WTC11 (cell line): ENCODE measurements around the gene PICALM. TPM values are rescaled to one million over a fixed set of nuclear protein-coding genes. Genes with fewer than 3 reads are reported as not detected.

ENCODE experiments used
- ATAC-seq: fragments of 200-7000 bp; cut with Tn5 transposase; 2 replicates; pipeline ENCODE4 v1.10.0; 2021; ENCODE audit warnings: mild to moderate bottlenecking, moderate library complexity
- CTCF ChIA-PET: fragments of 300-600 bp; sonication (Branson Sonifier 250); formaldehyde crosslinking; loops from one replicate; lab custom pipeline; 2021; ENCODE audit warnings: antibody characterized with exemption; lab: Charles Lee
- POLR2A ChIA-PET: fragments of 350-600 bp; sonication (Branson Sonifier 250); formaldehyde crosslinking; loops from one replicate; lab custom pipeline; 2021; ENCODE audit warnings: antibody characterized with exemption; lab: Charles Lee
- DNase-seq: peaks from one replicate; pipeline ENCODE4 v3.0.0; 2021; ENCODE audit warnings: low spot score
- H3K27ac Mint-ChIP-seq: 2 replicates; pipeline ENCODE4 v1.8.0; 2021; ENCODE audit warnings: mixed read lengths
- H3K27me3 Mint-ChIP-seq: 2 replicates; pipeline ENCODE4 v1.8.0; 2021; ENCODE audit warnings: low read depth, mild to moderate bottlenecking, moderate library complexity, mixed read lengths
- H3K36me3 Mint-ChIP-seq: 2 replicates; pipeline ENCODE4 v1.8.0; 2021; ENCODE audit warnings: mixed read lengths
- H3K4me1 Mint-ChIP-seq: 2 replicates; pipeline ENCODE4 v1.8.0; 2022; ENCODE audit warnings: mixed read lengths
- H3K4me3 Mint-ChIP-seq: 2 replicates; pipeline ENCODE4 v1.8.0; 2021; ENCODE audit warnings: mild to moderate bottlenecking, moderate library complexity, mixed read lengths
- H3K9me3 Mint-ChIP-seq: 2 replicates; pipeline ENCODE4 v1.8.0; 2021; ENCODE audit warnings: mixed read lengths
- ARID4B ChIP-seq: sonication (generic); formaldehyde crosslinking; IDR thresholded peaks from 2 replicates; pipeline ENCODE4 v1.8.0; 2023; ENCODE audit warnings: missing genetic modification reagents, mild to moderate bottlenecking, borderline replicate concordance
- CREB1 ChIP-seq: sonication (generic); formaldehyde crosslinking; IDR thresholded peaks from 2 replicates; pipeline ENCODE4 v1.8.0; 2023; ENCODE audit warnings: mild to moderate bottlenecking, missing genetic modification reagents
- GTF2I ChIP-seq: fragments of 250-450 bp; sonication (Bioruptor Pico); conservative IDR thresholded peaks from 2 replicates; pipeline ENCODE4 v1.4.0; 2021; ENCODE audit warnings: mild to moderate bottlenecking
- HMGA2 ChIP-seq: fragments of 250-450 bp; sonication (Bioruptor Pico); IDR thresholded peaks from 2 replicates; pipeline ENCODE4 v1.4.0; 2021; ENCODE audit warnings: mild to moderate bottlenecking, moderate library complexity
- IRF1 ChIP-seq: sonication (generic); formaldehyde crosslinking; IDR thresholded peaks from 2 replicates; pipeline ENCODE4 v1.8.0; 2023; ENCODE audit warnings: missing genetic modification reagents
- JUN ChIP-seq: sonication (generic); formaldehyde crosslinking; IDR thresholded peaks from 2 replicates; pipeline ENCODE4 v1.8.0; 2023; ENCODE audit warnings: mild to moderate bottlenecking, missing genetic modification reagents
- KAT7 ChIP-seq: sonication (generic); formaldehyde crosslinking; IDR thresholded peaks from 2 replicates; pipeline ENCODE4 v1.8.1; 2023; ENCODE audit warnings: missing genetic modification reagents, mild to moderate bottlenecking, borderline replicate concordance
- MXD4 ChIP-seq: fragments of 250-450 bp; sonication (Bioruptor Pico); IDR thresholded peaks from 2 replicates; pipeline ENCODE4 v1.8.0; 2021; ENCODE audit warnings: mild to moderate bottlenecking, moderate library complexity, borderline replicate concordance
- NFE2L1 ChIP-seq: sonication (generic); formaldehyde crosslinking; IDR thresholded peaks from 2 replicates; pipeline ENCODE4 v1.8.1; 2023; ENCODE audit warnings: missing genetic modification reagents
- NR1H2 ChIP-seq: sonication (generic); formaldehyde crosslinking; IDR thresholded peaks from 2 replicates; pipeline ENCODE4 v1.9.0; 2021; ENCODE audit warnings: mild to moderate bottlenecking, moderate library complexity, missing genetic modification reagents
- PRDM15 ChIP-seq: sonication (generic); formaldehyde crosslinking; IDR thresholded peaks from 2 replicates; pipeline ENCODE4 v1.8.0; 2022; ENCODE audit warnings: missing genetic modification reagents
- RORB ChIP-seq: fragments of 250-450 bp; sonication (Bioruptor Pico); IDR thresholded peaks from 2 replicates; pipeline ENCODE4 v1.9.0; 2021; ENCODE audit warnings: mild to moderate bottlenecking
- SP1 ChIP-seq: sonication (generic); formaldehyde crosslinking; conservative IDR thresholded peaks from 2 replicates; pipeline ENCODE4 v1.8.1; 2022; ENCODE audit warnings: missing genetic modification reagents
- USF1 ChIP-seq: sonication (generic); formaldehyde crosslinking; IDR thresholded peaks from 2 replicates; pipeline ENCODE4 v1.8.0; 2022; ENCODE audit warnings: mild to moderate bottlenecking, missing genetic modification reagents
- USF2 ChIP-seq: sonication (generic); formaldehyde crosslinking; IDR thresholded peaks from 2 replicates; pipeline ENCODE4 v1.8.1; 2023; ENCODE audit warnings: mild to moderate bottlenecking, missing genetic modification reagents, moderate library complexity
- ZMAT4 ChIP-seq: fragments of 250-450 bp; sonication (Bioruptor Pico); IDR thresholded peaks from 2 replicates; pipeline ENCODE4 v1.9.0; 2021; ENCODE audit warnings: mild to moderate bottlenecking
- ZNF396 ChIP-seq: fragments of 250-450 bp; sonication (Bioruptor Pico); IDR thresholded peaks from 2 replicates; pipeline ENCODE4 v1.8.0; 2021; ENCODE audit warnings: mild to moderate bottlenecking, moderate library complexity, borderline replicate concordance
- ZNF416 ChIP-seq: fragments of 250-450 bp; sonication (Bioruptor Pico); IDR thresholded peaks from 2 replicates; pipeline ENCODE4 v1.9.0; 2021; ENCODE audit warnings: mild to moderate bottlenecking, inconsistent platforms
- ZNF423 ChIP-seq: fragments of 250-450 bp; sonication (Bioruptor Pico); IDR thresholded peaks from 2 replicates; pipeline ENCODE4 v2.1.2; 2022; ENCODE audit warnings: mild to moderate bottlenecking, moderate library complexity
- ZNF512 ChIP-seq: sonication (generic); formaldehyde crosslinking; IDR thresholded peaks from 2 replicates; pipeline ENCODE4 v1.8.1; 2022; ENCODE audit warnings: missing genetic modification reagents, borderline replicate concordance
- ZSCAN18 ChIP-seq: fragments of 250-450 bp; sonication (Bioruptor Pico); IDR thresholded peaks from 2 replicates; pipeline ENCODE4 v2.1.2; 2022; ENCODE audit warnings: mild to moderate bottlenecking, moderate library complexity
- total RNA-seq: library from RNA; stranded (reverse); gene quantifications from 3 replicates; pipeline ENCODE4 v1.2.3, GENCODE V29; 2021

PICALM gene
- total RNA-seq, 1 experiment from 2014 or later, result 69.9 TPM

GRCh38 chr11:86101941-86102407 lies 33.1 kb upstream of the PICALM start:
- H3K9me3 Mint-ChIP-seq, result no peaks in the 10 kb centered on the region
- ChIA-PET CTCF (no interaction called here), POLR2A (no interaction called here)
- H3K36me3 Mint-ChIP-seq, result no peaks in the 10 kb centered on the region
- H3K27ac Mint-ChIP-seq, result no peak overlapping the region
- no peak for ATAC-seq
- DNase-seq, result no peak
- H3K4me3 Mint-ChIP-seq, result no peak overlapping the region
- no peaks in the 10 kb centered on the region for H3K27me3 Mint-ChIP-seq
- no peaks in the 10 kb centered on the region for H3K4me1 Mint-ChIP-seq
- TF ChIP-seq GTF2I (CRISPR knock-in tag) (no peak), HMGA2 (CRISPR knock-in tag) (no peak), ZNF423 (CRISPR knock-in tag) (no peak), ZMAT4 (CRISPR knock-in tag) (no peak)
- TF ChIP-seq, all 79 proteins: peak for 0

GRCh38 chr11:86101493-86101892 lies 32.6 kb upstream of the PICALM start:
- H3K27me3 Mint-ChIP-seq, result no peaks in the 10 kb centered on the region
- no peaks in the 10 kb centered on the region for H3K36me3 Mint-ChIP-seq
- TF ChIP-seq ZNF396 (CRISPR knock-in tag), result no peak
- no peak for TF ChIP-seq ARID4B (CRISPR knock-in tag)
- no peak for TF ChIP-seq RORB (CRISPR knock-in tag)
- TF ChIP-seq KAT7 (CRISPR knock-in tag), result no peak
- no peak for TF ChIP-seq GTF2I (CRISPR knock-in tag)
- no peak for TF ChIP-seq NR1H2 (CRISPR knock-in tag)
- no peak for TF ChIP-seq ZNF416 (CRISPR knock-in tag)
- no peak for TF ChIP-seq ZNF512
- no peak for TF ChIP-seq NFE2L1 (CRISPR knock-in tag)
- no peak for TF ChIP-seq IRF1
- no peak for TF ChIP-seq PRDM15 (CRISPR knock-in tag)
- no peak for TF ChIP-seq JUN (CRISPR knock-in tag)
- no peak for TF ChIP-seq CREB1
- TF ChIP-seq USF2 (CRISPR knock-in tag), result no peak
- no peak for TF ChIP-seq ZSCAN18 (CRISPR knock-in tag)
- TF ChIP-seq MXD4 (CRISPR knock-in tag), result no peak
- no peak for TF ChIP-seq SP1 (CRISPR knock-in tag)
- no peak for TF ChIP-seq USF1
- POLR2A ChIA-PET, result no interaction called here
- H3K9me3 Mint-ChIP-seq, result no peaks in the 10 kb centered on the region
- DNase-seq (no peak), ATAC-seq (no peak)
- H3K4me3 Mint-ChIP-seq, result no peak overlapping the region
- no peaks in the 10 kb centered on the region for H3K4me1 Mint-ChIP-seq
- CTCF ChIA-PET, result no interaction called here
- H3K27ac Mint-ChIP-seq, result no peak overlapping the region
